HG02623 (cell line): ENCODE measurements around the gene KLF13.

Source experiments
- ATAC-seq: cut with Tn5 transposase; IDR thresholded peaks from one replicate; pipeline ENCODE4 v1.9.1; 2021; ENCODE audit warnings: moderate library complexity; ENCODE audit not compliant: unreplicated experiment

KLF13 gene

DNA sequence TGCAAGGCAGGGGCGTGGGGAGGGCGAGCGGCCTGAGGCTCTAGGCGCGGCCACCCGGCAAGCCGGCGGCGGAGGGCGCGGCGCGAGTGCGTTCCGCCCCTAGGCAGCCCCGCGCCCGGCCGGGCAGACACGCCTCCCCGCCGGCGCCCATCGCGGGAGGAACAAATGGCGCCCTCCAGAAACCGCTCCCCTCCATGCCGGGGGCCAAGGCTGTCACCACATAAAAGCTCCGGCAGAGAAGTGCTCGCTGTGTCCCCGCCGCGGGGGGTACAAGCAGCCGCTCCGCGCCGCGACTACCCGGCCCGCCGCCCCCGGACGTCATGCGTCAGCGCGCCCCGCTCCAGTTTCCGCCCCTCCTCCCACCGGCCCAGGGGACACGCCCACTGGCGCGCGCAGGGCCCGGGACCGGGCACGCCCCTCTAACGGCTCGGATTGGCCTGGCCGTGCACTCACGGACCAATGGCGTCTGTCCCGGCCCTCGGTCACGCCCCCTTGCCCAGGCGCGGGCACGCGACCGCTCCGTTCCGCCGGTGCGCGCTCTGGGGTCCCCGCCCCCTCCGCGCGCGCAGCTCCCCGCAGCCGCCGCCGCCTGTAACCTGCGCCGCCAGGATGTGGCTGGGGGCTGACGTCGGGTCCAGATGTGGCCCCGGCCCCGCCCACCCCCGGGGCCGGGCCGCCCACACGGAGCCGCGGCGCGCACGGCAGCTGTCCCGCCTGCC is at the start of gene KLF13:
Gene KLF13, plus strand, starts transcription at position 680 of the 719 bp plus-strand sequence. CDS start 378 bp downstream, outside the sequence.
- peak; percentile 61 for ATAC-seq

DNA sequence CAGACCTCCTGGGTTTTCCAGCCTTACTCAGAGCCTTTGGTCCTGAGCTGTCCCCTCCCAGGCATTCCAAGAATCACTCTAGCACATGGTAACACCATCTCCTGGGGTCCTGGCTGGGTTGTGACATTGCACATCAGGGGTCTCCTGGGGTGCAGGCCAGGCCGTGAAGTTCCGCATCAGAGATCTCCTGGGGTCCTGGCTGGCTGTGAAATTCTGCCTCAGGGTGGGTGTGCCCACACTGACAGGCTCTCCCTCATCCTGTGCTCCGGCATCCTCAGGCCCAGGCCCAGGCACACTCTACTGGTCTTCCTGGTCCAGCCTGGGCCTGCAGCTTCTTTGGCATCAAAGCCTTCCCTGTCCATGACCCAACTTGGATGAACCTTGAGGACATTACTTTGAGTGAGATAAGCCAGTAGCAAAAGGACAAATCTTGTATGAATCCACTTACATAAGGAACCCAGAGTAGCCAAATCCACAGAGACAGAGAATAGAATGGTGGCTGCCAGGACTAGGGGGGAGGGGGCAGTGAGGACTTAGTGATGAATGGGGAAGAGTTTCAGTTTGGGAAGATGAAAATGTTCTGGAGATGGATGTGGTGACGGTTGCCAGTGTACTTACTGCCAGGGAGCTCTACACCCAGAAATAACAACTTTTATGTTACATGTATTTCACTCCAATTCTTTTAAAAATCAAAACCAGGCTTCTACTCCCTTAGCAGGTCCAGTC is 49.1 kb upstream of the KLF13 start:
- no peak for ATAC-seq

DNA sequence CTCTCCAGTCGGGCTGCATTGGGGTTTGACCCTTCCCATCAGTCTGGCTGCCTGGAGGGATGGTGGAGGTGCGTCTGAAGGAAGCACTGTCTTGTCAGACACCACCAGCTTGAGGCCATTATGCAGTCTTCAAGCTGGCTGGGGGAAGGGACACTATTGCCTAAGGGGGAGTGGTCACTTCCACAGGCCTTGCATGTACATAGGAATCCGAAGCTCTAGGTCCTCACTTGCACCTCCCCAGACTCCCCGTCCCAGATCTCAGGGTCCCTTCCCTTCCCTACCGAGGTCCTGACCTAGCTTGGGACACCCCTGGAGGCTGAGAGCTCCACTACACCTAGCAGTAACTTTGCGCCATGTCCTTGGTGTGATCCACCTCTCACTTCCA is 48.6 kb upstream of the KLF13 start:
- no peak for ATAC-seq

- no peak for ATAC-seq
Observed at GRCh38 chr15:31278544-31279220, 48.0 kb upstream of the KLF13 start.

- ATAC-seq = no peak
Observed at GRCh38 chr15:31279221-31280045, 47.2 kb upstream of the KLF13 start.

DNA sequence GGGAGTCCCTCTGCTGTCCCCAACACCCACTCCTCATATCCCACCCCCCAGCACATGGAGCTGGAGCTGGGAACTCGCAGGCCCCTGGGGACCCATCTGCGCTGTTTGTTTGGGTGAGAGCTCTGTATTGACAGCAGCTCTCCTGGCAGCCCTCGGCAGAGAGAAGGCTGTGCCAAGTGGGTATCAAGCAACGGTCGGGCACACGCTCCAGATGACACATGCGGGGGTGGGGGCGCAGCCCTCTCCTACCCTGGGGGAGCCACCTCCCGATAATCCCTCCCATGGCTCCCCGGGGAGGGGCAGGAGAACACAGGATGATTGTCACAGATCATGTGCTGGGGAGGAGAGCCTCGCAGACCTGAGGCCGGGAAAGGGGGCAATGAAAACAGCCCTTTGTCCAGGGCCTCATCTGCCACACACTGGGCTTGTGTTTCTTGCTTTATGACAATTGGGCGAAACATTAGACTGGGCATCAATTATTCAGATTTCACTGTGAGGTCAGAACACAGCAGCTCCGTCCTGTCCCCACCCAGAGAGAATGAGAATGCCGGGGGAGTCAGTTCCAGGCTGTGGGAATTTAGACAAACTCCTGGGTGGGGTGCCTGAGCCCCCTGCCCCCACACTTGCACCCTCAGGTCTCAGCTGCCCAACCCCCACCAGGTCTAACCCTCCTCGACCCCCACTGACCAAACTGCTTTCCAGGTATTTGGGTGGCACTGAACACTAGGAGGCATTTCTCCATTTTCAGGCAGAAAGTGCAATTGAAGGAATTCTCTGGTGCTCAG is 46.4 kb upstream of the KLF13 start:
- ATAC-seq = no peak

GRCh38 chr15:31280831-31281216 is 45.8 kb upstream of the KLF13 start:
- no peak for ATAC-seq

- ATAC-seq = no peak
Observed at GRCh38 chr15:31283043-31283442, 43.6 kb upstream of the KLF13 start.

DNA sequence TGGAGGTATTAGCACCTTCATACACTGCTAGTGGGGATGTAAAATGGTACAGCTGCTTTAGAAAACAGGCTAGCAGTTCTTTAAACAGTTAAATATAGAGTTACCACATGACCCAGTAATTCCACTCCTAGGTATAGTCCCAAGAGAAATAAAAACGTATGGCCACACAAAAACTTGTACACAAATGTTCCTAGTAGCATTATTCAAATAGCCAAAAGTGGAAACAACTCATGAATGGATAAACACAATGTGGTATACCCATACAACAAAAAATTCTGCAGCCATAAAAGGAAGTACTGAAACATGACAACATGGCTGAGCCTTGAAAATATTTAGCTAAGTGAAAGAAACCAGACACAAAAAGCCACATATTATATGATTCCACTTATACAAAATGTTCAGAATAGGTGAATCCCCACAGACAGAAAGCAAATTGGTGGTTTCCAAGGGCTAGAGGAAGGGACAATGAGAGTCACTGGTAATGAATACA is 40.8 kb upstream of the KLF13 start:
- ATAC-seq = no peak

DNA sequence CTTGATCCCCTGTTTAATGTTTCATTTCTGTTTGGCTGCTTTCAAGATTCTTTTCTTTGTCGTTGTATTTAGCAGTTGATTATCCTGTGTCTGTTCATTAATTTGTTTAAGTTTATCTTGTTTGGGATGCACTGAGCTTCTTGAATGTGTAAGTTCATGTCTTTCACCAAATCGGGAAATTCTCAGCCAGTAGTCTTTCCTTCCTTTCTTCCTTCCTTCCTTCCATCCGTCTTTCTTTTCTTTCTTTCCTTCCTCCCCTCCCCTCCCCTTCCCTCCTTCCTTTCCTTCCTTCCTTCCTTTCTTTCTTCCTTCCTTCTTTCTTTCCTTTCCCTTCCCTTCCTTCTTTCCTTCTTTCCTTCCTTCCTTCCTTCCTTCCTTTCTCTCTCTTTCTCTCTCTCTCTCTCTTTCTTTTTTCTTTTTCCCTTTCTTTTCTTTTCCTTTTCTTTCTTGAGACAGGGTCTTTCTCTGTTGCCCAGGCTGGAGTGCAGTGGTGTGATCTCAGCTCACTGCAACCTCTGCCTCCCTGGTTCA is 35.5 kb upstream of the KLF13 start:
- ATAC-seq = no peak

GRCh38 chr15:31292391-31293015 is 34.1 kb upstream of the KLF13 start:
- ATAC-seq = no peak

- no peak for ATAC-seq
Observed at GRCh38 chr15:31293655-31294054, 33.0 kb upstream of the KLF13 start.

GRCh38 chr15:31294067-31294466 is 32.6 kb upstream of the KLF13 start:
- ATAC-seq = no peak

- ATAC-seq = no peak
Observed at GRCh38 chr15:31295658-31296057, 31.0 kb upstream of the KLF13 start.

DNA sequence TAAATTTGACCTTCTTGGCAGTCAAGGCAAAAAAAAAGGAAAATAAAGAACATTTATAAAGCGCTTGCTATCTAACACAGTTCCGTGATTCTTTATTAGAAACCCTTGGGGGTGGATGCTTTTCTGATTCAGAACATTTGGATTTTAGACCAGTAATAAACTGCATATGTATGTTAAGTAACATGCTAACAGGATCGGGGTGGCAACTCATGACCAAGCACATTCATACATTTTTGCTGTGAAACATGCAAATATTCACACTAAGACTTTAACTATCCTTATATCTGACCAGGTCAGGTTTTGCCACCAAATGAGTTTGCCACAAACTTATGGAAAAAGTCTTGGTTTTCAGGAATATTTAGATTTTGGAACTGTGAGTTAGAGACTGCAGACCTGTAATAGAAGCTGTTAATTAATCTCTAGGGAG is 30.4 kb upstream of the KLF13 start:
- no peak for ATAC-seq

- no peak for ATAC-seq
Observed at GRCh38 chr15:31296646-31297574, 29.7 kb upstream of the KLF13 start.

DNA sequence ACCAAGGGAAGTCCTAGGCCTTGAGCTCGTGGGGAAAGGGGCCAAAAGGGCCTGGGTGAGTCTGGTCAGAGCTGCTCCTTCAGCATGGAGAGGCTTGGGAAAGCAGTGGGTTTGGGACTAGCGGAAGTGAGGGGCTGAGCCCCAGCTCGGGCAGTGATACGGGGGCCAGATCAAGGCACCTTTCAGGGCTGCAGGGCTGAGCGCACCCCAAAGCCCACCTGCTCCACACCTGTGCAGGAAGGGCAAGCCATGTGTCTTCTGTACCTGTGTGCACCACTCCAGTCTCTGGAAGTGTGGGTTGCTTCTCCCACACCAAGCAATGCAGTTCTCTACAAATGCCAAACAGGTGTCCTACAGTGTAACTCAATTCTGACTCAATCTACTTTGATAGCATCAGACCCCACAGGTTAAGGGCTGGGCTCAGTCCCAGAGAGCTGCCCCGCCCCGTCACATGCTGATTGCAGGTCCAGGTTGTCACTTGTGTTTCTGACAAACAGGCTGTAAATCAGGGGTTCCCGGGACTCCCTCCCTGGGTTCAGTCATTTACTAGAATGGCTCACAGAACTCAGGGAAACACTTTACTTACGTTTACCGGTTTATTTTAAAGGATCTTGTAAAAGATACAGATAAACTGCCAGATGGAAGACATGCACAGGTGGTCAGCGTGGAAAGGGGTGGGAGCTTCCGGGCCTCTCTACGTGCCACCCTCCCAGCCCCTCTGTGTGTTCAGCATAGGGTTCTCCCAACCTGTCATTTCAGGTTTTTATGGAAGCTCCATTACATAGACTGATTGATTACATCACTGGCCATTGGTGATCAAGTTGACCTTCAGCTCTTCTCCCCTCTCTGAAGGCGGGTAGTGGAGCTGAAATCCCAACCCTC is 28.8 kb upstream of the KLF13 start:
- no peak for ATAC-seq
